ENCODE measurements around the gene EIF4E2.
"Not testable (repeated sequence)": the region's sequence is repeated elsewhere in the genome, so short reads cannot be mapped to it uniquely, and the experiment has no call there.

Gene EIF4E2

DNA sequence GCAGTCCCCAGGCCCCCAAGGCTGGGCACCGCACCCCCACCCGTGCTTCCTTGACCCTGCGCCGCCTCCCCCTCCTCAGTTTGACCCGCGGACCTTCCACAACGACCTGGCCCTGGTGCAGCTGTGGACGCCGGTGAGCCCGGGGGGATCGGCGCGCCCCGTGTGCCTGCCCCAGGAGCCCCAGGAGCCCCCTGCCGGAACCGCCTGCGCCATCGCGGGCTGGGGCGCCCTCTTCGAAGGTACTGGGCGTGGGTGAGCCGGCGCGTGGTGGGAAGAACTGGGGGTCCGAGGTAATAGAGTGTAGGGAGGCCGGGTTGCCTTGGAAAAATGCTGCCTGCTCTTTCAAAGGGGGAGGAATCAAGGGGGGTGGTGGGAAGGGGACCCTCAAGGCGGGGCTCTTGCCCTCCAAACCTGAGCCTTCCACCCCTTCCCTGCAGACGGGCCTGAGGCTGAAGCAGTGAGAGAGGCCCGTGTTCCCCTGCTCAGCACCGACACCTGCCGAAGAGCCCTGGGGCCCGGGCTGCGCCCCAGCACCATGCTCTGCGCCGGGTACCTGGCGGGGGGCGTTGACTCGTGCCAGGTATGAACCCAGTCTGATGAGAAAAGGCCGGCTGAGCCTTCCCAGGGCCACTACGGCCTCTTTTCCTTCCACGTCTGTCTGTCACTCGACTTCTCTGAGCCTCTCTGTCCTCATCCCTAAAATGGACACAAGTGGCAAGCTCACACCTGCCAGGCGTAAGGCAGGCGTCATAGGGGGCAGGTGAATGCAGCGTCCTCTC, 27.7 kb upstream of the EIF4E2 start:
- DNase-seq = no peak

DNA sequence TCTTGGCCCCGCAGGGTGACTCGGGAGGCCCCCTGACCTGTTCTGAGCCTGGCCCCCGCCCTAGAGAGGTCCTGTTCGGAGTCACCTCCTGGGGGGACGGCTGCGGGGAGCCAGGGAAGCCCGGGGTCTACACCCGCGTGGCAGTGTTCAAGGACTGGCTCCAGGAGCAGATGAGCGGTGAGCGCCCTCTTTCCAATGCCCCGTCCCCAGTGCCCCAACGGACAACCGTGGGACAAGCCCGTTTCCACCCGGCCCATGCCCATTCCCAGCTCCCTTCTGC, 27.1 kb upstream of the EIF4E2 start:
- DNase-seq = no peak

DNA sequence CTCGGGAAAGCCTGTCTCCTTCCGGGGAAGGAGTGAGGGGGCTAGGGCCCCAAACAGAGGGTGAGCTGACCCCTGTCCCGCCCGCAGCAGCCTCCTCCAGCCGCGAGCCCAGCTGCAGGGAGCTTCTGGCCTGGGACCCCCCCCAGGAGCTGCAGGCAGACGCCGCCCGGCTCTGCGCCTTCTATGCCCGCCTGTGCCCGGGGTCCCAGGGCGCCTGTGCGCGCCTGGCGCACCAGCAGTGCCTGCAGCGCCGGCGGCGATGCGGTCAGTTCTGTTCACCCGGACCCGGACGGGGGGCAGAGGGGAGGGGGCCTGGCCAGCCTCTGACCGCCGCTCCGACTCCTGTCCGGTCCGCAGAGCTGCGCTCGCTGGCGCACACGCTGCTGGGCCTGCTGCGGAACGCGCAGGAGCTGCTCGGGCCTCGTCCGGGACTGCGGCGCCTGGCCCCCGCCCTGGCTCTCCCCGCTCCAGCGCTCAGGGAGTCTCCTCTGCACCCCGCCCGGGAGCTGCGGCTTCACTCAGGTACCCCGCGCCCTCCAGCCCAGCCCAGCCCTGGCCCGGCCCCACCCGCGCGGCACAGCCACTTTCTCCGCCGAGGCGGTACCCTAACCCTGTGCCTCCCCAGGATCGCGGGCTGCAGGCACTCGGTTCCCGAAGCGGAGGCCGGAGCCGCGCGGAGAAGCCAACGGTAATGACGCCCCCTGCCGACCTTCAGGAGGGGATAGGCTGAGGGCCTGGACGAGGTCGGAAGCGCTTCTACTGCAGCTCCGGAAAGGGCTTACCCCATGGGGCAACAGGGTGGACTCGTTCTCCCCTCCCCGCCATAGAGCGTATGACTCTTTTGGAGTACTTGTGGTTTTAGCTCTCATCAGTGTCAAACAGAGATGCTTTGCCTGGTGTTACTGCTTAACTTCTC, 26.5 kb upstream of the EIF4E2 start:
- DNase-seq = peak; percentile 3

DNA sequence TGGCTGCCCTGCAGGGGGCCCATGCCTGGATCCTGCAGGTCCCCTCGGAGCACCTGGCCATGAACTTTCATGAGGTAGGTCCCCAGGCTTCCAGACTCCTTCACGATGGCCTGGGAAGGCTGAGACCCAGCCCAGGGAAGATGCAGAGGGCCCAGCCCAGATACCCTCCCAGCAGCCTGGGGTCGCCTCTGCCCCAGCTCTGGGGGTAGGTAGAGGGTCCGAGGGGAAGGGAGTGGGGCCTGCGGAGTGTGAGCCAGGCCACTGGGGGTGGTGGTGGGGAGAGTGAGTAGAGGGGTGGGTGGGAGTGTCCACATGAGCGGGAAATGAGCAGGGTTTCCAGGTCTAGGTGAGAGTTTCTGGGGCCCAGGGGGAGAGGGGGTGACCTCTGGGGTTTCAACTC, 25.7 kb upstream of the EIF4E2 start:
- no peak for DNase-seq

DNA sequence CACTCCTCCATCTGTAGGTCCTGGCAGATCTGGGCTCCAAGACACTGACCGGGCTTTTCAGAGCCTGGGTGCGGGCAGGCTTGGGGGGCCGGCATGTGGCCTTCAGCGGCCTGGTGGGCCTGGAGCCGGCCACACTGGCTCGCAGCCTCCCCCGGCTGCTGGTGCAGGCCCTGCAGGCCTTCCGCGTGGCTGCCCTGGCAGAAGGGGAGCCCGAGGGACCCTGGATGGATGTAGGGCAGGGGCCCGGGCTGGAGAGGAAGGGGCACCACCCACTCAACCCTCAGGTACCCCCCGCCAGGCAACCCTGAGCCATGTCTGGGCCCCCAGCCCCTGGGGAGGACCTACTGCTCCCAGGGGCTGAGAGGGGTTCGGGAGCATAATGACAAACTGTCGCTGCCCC, 25.3 kb upstream of the EIF4E2 start:
- no peak for DNase-seq

DNA sequence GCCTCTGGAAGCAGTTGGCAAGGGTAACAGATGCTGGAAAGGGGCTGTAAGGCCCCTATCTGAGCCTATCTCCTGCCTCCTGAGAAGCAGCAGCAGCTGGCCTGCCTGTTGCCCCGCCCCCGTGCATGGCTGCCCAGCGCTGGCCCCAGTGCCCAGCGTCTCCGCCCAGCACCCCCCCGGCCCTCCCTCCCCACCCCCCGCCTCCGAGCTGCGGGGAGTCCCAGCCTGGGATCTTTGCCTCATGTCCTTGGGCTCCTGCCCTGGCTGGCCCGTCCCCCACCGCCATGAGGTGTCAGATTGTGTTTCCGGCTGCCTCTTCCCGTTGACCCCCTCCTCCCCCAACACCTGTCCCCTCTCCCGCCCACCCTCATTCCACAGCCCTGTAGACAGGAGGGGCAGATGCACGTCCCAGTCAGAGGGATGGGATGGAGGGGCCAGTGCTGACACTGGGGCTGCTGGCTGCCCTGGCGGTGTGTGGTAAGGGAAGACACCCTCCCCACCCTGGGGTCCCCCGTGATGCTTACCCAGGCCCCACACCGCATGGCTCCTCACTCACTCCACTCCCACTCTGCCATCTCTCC, 24.6 kb upstream of the EIF4E2 start, which contains the start of gene CHRND:
CHRND (plus strand) TSS at position 370 of the 581 bp plus-strand sequence; CDS start at position 426, 56 bp downstream.
- DNase-seq = no peak

DNA sequence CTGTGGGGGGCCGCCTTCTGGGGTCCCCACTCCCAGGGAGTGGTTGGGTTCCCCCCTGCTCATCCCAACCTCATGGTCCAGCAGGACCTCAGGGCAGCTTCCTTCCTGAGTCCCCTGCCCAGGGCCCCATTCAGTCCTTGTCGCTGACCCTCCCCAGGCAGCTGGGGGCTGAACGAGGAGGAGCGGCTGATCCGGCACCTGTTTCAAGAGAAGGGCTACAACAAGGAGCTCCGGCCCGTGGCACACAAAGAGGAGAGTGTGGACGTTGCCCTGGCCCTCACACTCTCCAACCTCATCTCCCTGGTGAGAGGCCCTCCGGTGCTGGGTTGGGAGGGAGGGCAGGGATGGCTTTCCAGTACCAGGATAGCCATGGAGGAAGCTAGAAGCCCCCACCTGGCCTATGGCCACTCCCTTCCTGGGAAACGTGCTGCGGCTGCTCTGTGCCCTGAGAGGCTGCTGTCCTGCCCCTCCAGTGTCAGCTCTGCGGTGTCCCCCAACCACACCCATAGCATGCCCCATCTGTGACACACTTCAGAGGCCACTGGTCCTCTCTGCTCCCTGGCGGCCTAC, 24.0 kb upstream of the EIF4E2 start:
- DNase-seq = no peak

DNA sequence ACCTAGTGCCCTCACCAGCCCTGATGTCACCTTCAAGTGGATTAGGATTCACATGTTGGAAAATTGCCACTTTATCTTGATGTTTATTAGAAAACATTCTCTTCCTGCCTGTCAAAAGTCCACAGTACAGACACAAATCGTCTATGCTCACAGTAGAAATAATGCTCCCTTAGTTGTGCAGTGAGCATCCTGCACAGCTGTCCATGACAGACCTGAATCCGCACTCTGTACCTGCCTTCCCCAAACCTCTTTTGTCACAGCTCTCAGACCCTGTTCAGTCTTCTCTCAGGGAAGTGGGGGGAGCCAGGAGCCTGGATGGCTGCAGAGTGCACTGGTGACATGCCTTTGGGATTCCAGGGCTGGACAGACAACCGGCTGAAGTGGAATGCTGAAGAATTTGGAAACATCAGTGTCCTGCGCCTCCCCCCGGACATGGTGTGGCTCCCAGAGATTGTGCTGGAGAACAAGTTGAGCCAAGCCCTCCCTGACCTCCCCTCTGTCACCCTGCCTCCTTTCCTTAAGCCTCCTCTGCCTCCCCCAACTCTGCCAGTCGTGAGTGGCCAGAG, 22.5 kb upstream of the EIF4E2 start:
- no peak for DNase-seq

DNA sequence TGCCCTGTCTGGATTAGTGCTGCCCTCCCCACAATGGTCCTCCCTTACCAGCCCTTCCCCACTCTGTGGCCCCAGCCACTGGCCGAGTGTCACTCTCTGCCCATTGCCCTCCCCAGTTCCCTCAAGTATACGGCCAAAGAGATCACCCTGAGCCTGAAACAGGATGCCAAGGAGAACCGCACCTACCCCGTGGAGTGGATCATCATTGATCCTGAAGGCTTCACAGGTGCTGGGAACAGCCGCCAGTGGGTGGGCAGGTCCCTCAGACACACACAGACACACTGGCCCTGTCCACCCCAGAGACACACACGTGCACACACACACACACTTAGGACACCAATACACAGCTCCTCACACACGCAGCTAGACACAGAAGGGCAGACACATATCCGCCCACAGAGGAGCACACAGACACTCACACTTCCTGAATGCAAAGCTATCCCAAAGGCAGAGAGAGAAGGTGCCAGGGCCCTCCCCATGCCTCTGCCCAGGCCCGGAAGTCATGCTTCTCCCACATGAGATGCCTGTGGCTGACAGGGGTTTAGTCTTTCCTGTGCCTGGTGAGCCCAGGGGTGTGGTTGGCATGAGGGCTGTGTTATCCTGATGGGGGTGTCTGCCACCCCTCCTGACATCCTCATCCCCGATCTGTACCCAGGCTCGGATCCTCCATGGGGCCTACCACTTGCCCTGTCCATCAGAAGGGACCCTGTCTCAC, 21.6 kb upstream of the EIF4E2 start:
- DNase-seq = no peak

DNA sequence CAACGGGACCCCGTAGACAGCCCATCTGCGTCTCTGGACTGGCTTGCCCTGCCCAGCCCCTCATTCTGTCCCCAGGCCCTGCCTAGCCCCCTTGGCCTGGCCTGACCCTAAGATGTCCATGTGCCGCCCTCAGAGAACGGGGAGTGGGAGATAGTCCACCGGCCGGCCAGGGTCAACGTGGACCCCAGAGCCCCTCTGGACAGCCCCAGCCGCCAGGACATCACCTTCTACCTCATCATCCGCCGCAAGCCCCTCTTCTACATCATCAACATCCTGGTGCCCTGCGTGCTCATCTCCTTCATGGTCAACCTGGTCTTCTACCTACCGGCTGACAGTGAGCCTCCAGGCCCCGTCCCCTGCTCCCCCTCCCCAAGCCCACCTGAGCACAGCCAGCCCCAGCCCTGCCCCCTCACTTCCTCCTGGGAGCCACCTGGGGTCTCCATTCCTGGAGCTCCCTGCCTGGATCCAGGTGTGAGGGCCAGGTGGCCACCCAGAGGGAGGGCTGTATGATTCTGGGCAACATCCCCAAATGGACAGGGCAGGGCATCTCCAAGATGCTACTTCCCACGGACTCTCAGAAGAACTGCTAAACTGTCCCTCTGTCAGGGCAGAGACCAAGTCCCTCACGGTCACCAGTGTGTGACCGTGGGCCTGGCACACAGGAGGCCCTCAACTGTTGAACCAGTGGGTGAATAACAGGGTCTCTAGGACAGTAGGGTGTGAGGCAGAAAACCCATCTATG, 20.5 kb upstream of the EIF4E2 start:
- no peak for DNase-seq

DNA sequence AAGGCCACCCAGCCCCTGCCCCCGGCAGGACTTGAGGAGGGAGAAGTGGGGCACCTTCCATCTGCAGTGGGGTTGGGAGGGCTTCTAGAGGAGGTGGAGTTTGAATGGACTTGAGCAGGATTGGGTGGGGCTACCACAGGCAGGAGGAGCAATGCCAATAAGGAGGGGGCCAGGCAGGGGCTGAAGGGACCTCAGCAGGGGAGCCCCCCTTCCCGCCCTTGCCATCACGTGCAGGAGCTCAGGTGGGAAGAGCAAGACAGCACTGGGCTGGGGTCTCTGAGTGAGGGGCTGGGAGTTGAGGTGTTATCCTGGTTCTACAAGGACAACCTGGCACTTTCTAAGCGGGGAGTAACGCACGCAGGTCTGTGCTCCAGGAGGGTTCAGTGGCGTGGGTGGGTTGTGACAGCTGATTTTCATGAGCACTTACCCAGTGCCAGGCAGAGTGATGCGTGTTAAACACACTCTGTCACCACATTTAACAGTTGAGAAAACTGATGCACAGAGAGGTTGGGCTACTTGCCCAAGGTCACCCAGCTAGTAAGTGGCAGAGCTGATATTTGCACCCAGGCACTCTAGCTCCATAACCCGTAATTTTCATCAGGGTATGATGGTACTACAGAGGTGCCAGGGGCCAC, 19.7 kb upstream of the EIF4E2 start:
- no peak for DNase-seq

DNA sequence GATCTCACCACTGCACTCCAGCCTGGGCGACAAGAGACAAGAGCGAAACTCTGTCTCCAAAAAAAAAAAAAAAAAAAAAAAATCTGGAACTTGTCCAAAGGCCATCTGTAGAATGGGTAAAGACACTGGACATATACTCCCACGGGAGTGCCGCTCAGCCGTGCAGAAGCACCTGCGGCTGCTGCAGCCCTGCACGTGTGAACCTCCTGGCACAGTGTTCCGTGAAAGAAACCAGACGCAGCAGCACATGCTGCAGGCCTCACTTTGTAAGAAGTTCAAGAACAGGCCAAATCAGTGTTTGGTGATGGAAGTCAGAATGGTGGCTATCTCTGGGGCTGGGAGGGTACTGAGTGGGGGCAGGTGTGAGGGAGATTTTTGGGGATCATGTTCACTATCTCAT, 18.1 kb upstream of the EIF4E2 start:
- DNase-seq = no peak

DNA sequence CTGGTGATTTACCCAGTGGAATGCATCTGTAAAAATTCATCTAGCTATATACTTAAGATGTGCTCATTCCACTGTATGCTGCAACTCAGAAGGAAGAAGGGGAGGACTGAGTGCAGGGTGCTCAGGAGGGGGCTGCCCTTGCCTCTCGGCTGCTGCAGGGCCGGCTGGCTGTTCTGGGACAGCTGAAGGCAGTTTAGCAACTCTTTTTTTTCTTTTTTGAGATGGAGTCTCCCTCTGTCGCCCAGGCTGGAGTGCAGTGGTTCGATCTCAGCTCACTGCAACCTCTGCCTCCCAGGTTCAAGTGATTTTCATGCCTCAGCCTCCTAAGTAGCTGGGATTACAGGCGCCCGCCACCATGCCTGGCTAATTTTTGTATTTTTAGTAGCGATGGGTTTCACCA, 17.7 kb upstream of the EIF4E2 start:
- DNase-seq = not testable (repeated sequence)

DNA sequence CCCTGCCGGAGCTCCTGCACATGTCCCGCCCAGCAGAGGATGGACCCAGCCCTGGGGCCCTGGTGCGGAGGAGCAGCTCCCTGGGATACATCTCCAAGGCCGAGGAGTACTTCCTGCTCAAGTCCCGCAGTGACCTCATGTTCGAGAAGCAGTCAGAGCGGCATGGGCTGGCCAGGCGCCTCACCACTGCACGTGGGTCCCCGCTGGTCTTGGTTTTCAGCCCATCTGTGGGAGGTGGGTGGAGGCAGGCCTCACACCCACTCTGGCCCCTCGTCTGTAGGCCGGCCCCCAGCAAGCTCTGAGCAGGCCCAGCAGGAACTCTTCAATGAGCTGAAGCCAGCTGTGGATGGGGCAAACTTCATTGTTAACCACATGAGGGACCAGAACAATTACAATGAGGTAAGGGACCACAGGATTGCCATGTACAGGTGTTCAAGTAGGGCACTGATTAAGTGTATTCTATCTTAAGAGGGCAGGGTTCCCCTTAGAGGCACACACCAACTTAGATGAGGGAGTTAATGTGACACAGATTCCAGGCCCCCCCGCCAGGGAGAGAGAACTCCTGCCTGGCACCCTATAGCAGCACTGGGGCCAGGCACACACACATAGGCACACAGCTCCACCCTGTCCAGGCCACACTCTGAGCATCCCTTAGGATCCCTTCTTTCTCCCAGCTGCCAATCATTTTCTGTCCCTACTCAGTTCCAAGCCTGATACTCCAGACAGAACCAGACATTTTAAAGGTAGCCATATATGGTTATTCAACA, 16.4 kb upstream of the EIF4E2 start:
- DNase-seq = no peak

DNA sequence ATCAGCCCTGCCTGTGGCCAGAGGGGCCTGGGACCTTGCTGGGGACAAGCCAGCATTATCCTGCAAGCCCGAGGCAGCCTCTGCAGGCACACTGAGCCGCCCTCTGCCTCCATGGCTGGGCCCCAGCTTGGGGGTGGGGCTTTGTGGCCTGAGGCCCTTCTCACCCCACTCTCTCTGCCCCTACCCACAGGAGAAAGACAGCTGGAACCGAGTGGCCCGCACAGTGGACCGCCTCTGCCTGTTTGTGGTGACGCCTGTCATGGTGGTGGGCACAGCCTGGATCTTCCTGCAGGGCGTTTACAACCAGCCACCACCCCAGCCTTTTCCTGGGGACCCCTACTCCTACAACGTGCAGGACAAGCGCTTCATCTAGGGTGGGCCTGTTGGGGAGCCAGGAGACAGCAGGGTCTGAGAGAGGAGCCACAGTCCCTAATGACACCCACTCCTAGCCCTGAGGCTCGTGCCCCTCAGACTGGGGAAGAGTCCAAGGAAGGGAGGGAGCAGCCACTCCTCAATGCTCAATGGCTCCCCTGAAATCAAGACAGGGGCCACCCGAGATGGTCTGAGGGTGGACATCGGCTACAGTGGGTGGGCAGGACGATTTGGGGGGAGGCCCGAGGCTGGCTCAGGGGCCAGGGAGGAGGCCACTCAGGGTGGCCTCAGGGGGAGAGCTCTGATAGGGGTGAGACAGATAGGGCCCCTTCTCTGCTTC, 15.4 kb upstream of the EIF4E2 start:
- no peak for DNase-seq

DNA sequence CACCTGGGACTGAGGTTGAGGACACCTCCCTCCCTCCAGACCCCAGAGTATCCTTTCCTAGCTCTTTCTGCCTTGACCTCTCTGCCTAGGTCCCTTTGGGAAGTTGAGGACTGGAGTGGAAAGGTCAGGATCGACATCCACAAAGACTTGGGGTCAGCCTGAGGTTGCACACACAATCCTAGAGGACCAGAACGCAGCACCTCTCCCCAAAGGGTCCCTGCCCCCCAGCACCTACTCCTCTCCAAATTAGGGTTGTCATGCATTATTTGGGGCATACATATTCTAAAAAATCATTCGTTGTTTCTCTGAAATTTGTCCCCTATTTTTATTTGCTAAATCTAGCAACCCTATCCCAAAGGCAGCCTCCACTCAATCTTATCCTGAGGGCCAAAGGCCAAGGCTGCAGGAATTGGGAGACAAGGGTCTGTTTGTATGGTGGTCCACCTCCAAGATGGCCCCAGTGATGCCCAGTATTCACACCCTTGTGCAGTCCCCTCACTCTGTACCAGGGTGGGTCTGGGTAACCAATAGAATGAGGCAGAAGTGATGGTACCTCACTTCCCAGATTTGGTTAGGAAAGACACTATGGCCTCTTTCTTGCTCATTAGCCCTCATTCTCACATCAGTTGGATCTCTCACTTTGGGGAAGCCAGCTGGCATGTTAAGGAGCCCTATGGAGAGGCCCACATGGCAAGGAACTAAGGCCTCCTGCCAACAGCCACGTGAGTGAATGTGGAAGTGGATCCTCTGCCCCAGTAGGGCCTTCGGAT, 14.5 kb upstream of the EIF4E2 start:
- no peak for DNase-seq

DNA sequence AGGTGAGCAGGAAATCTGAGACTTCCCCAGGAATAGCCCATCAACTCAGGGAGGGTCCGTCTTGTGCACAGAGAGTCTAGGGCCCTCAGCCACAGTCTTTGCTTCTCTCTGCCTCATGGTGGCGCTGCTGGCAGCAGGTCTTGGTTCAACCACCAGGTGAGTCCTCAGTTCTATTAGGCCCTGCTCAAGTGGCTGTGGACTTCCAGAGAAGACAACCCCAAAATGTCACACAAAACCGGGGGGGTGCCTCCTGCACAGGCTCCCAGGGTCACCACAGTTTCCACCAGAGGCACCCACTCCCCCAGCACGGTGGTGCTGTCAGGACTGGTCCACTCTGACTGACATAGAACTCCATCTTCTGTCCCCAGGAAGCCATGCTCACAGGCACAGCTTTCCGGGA, 13.4 kb upstream of the EIF4E2 start:
- no peak for DNase-seq

DNA sequence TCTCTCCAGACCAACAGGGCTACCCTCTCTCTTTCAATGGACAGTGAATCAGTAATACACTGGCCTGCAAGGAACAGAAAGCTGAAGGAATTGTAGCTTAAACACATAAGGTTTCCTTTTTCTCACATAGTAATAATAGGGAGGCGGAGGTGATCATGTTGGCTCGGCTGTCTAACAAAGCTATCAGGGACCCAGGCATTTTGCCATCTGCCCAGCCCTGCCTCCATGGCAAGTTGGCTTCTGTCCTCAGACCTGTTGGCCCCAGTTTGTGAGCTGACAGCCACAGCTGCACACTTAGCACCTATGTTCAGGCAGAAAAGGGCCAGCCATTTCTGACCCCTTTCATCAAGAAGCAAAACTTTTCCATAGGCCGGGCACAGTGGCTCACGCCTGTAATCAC, 13.0 kb upstream of the EIF4E2 start:
- DNase-seq = no peak

DNA sequence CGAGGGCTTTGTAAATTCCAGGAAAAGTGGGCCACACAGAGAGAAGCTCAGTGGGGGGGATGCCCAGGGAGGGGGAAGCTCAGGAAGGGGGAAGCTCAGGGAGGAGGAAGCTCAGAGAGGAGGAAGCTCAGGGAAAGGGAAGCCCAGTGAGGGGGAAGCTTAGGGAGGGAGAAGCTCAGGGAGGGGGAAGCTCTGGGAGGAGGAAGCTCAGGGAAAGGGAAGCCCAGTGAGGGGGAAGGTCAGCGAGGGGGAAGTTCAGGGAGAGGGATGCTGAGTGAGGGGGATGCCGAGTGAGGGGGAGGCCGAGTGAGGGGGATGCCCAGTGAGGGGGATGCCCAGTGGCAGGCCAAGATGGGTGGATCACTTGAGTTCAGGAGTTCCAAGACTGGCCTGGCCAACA, 11.8 kb upstream of the EIF4E2 start:
- DNase-seq = peak; percentile 10
